ENCODE measurements around the gene TIGD1.

TIGD1 gene

DNA sequence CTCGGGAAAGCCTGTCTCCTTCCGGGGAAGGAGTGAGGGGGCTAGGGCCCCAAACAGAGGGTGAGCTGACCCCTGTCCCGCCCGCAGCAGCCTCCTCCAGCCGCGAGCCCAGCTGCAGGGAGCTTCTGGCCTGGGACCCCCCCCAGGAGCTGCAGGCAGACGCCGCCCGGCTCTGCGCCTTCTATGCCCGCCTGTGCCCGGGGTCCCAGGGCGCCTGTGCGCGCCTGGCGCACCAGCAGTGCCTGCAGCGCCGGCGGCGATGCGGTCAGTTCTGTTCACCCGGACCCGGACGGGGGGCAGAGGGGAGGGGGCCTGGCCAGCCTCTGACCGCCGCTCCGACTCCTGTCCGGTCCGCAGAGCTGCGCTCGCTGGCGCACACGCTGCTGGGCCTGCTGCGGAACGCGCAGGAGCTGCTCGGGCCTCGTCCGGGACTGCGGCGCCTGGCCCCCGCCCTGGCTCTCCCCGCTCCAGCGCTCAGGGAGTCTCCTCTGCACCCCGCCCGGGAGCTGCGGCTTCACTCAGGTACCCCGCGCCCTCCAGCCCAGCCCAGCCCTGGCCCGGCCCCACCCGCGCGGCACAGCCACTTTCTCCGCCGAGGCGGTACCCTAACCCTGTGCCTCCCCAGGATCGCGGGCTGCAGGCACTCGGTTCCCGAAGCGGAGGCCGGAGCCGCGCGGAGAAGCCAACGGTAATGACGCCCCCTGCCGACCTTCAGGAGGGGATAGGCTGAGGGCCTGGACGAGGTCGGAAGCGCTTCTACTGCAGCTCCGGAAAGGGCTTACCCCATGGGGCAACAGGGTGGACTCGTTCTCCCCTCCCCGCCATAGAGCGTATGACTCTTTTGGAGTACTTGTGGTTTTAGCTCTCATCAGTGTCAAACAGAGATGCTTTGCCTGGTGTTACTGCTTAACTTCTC is 26.4 kb downstream of the TIGD1 start:
- Histone ChIP-seq H3K4me3 (ENCODE audit: low read length) (no peak overlapping the region), H3K4me1 (ENCODE audit: control insufficient read depth, insufficient read depth, low read length) (no peaks in the 10 kb centered on the region), H3K36me3 (ENCODE audit: control insufficient read depth, insufficient read depth, low read length) (no peaks in the 10 kb centered on the region), H3K27me3 (ENCODE audit: control insufficient read depth, insufficient read depth, low read length) (peaks cover 32% of the 10 kb centered on the region), H3K27ac (ENCODE audit: low read depth, low read length) (no peak overlapping the region), H3K9ac (ENCODE audit: low read length) (no peak overlapping the region)

- H3K9ac ChIP-seq (ENCODE audit: low read length): no peak overlapping the region
- H3K27ac ChIP-seq (ENCODE audit: low read depth, low read length): no peak overlapping the region
- no peaks in the 10 kb centered on the region for H3K4me1 ChIP-seq (ENCODE audit: control insufficient read depth, insufficient read depth, low read length)
- peaks cover 31% of the 10 kb centered on the region for H3K27me3 ChIP-seq (ENCODE audit: control insufficient read depth, insufficient read depth, low read length)
- H3K36me3 ChIP-seq (ENCODE audit: control insufficient read depth, insufficient read depth, low read length): no peaks in the 10 kb centered on the region
- H3K4me3 ChIP-seq (ENCODE audit: low read length): no peak overlapping the region
These were observed 27.0 kb downstream of the TIGD1 start for GRCh38 chr2:232523402-232523681.

DNA sequence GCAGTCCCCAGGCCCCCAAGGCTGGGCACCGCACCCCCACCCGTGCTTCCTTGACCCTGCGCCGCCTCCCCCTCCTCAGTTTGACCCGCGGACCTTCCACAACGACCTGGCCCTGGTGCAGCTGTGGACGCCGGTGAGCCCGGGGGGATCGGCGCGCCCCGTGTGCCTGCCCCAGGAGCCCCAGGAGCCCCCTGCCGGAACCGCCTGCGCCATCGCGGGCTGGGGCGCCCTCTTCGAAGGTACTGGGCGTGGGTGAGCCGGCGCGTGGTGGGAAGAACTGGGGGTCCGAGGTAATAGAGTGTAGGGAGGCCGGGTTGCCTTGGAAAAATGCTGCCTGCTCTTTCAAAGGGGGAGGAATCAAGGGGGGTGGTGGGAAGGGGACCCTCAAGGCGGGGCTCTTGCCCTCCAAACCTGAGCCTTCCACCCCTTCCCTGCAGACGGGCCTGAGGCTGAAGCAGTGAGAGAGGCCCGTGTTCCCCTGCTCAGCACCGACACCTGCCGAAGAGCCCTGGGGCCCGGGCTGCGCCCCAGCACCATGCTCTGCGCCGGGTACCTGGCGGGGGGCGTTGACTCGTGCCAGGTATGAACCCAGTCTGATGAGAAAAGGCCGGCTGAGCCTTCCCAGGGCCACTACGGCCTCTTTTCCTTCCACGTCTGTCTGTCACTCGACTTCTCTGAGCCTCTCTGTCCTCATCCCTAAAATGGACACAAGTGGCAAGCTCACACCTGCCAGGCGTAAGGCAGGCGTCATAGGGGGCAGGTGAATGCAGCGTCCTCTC is 27.5 kb downstream of the TIGD1 start:
- Histone ChIP-seq H3K27ac (ENCODE audit: low read depth, low read length) (no peak overlapping the region), H3K4me1 (ENCODE audit: control insufficient read depth, insufficient read depth, low read length) (no peaks in the 10 kb centered on the region), H3K4me3 (ENCODE audit: low read length) (no peak overlapping the region), H3K27me3 (ENCODE audit: control insufficient read depth, insufficient read depth, low read length) (peaks cover 31% of the 10 kb centered on the region), H3K9ac (ENCODE audit: low read length) (no peak overlapping the region), H3K36me3 (ENCODE audit: control insufficient read depth, insufficient read depth, low read length) (no peaks in the 10 kb centered on the region)

DNA sequence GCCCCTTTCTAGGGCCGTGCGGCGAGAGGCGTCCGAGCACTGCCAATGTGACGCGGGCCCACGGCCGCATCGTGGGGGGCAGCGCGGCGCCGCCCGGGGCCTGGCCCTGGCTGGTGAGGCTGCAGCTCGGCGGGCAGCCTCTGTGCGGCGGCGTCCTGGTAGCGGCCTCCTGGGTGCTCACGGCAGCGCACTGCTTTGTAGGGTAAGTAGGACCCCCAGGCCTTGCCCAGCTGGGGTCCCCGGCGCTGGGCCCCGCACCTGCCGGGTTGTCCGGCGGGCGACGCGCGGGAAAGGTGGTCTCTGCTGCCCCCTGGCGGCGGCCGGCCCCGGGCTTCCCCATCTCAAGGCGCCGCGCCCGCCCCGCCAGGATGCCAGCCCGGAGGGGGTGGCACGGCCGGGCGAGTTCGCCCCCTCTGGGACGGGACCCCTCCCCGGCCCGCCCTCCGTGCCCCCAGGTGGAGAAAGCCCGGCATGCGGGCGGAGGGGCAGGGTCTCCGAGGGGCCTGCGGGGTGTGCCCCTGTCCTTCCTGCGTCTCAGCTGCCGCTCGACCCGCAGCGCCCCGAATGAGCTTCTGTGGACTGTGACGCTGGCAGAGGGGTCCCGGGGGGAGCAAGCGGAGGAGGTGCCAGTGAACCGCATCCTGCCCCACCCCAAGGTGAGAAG is 28.3 kb downstream of the TIGD1 start:
- Histone ChIP-seq H3K36me3 (ENCODE audit: control insufficient read depth, insufficient read depth, low read length) (no peaks in the 10 kb centered on the region), H3K27ac (ENCODE audit: low read depth, low read length) (no peak overlapping the region), H3K4me1 (ENCODE audit: control insufficient read depth, insufficient read depth, low read length) (no peaks in the 10 kb centered on the region), H3K27me3 (ENCODE audit: control insufficient read depth, insufficient read depth, low read length) (peaks cover 31% of the 10 kb centered on the region), H3K4me3 (ENCODE audit: low read length) (no peak overlapping the region), H3K9ac (ENCODE audit: low read length) (no peak overlapping the region)

- H3K27me3 ChIP-seq (ENCODE audit: control insufficient read depth, insufficient read depth, low read length): peaks cover 31% of the 10 kb centered on the region
- H3K4me3 ChIP-seq (ENCODE audit: low read length): no peak overlapping the region
- no peak overlapping the region for H3K9ac ChIP-seq (ENCODE audit: low read length)
- H3K36me3 ChIP-seq (ENCODE audit: control insufficient read depth, insufficient read depth, low read length): no peaks in the 10 kb centered on the region
- no peak overlapping the region for H3K27ac ChIP-seq (ENCODE audit: low read depth, low read length)
- no peaks in the 10 kb centered on the region for H3K4me1 ChIP-seq (ENCODE audit: control insufficient read depth, insufficient read depth, low read length)
These were observed 29.3 kb downstream of the TIGD1 start for GRCh38 chr2:232521098-232521497.

- Histone ChIP-seq H3K4me3 (ENCODE audit: low read length) (no peak overlapping the region), H3K4me1 (ENCODE audit: control insufficient read depth, insufficient read depth, low read length) (no peaks in the 10 kb centered on the region), H3K27me3 (ENCODE audit: control insufficient read depth, insufficient read depth, low read length) (peaks cover 31% of the 10 kb centered on the region), H3K36me3 (ENCODE audit: control insufficient read depth, insufficient read depth, low read length) (no peaks in the 10 kb centered on the region), H3K9ac (ENCODE audit: low read length) (no peak overlapping the region), H3K27ac (ENCODE audit: low read depth, low read length) (no peak overlapping the region)
These were observed 29.9 kb downstream of the TIGD1 start for GRCh38 chr2:232520489-232520888.

DNA sequence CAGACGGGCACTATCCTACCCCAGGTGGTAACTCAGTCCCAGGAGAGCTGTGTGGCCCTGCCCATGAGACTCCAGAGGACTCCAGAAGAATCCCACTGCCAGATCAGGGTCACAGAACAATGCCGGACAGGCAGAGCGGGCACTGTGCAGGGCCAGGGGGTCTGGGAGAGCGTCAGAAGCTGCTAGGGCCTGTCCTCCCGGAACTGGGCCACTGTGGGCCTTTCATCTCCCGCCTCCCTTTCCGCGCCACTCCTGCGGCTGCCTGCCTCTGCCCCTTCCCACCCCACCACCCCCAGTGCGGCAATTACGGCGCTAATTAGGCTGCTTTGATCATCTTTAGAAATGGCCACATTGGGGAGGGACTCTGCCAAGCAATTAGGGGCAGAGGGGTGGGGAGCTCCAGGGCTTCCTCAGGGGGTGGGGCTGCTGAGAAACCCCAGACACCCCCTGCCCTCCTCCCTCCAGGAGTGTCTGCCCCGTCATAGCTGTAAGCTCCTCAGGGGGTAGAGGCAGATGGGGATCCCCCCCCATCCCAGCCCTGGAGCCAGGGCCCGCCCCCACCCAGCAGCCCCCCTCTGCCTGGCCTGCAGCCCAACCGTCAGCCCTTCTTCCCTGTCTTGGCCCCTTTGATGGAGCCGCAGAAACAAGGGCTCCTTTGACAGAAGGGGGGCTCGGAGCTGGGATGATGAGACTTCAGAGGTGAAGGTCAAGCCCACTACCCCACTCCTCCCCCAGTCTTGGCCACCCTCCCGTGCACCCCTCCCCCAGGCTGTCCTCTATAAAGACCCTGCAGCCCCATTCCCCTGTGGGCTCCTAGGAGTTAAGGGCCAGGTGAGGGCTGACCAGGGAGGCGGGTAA is 30.5 kb downstream of the TIGD1 start, which contains the start of gene PRSS56:
PRSS56 (plus strand) TSS at position 808 of the 858 bp plus-strand sequence. CDS start 211 bp downstream, outside the sequence.
- Histone ChIP-seq H3K36me3 (ENCODE audit: control insufficient read depth, insufficient read depth, low read length) (no peaks in the 10 kb centered on the region), H3K27ac (ENCODE audit: low read depth, low read length) (no peak within 1 kb of the TSS), H3K4me3 (ENCODE audit: low read length) (no peak within 1 kb of the TSS), H3K9ac (ENCODE audit: low read length) (no peak within 1 kb of the TSS), H3K27me3 (ENCODE audit: control insufficient read depth, insufficient read depth, low read length) (peaks cover 29% of the 10 kb centered on the region), H3K4me1 (ENCODE audit: control insufficient read depth, insufficient read depth, low read length) (no peaks in the 10 kb centered on the region)

DNA sequence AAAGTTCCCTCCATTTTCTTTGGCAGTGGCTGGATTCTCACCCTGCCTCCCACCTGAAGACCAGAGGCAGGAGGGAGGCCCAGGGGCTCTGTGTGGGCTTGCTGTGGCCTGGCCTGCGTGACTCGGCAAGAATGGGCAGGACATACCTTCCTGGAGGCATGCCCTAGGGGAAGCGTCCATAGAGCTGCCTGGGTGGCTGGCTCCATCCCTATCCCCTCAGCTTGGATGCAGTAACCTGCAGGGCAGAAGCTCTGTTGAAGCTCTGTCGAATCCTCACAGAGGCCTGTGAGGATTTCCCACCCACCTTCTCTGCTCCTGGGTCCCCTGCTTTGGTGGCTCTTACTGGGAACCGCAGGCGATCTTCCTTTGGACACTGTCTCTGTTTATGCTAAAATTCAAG is 31.5 kb downstream of the TIGD1 start:
- H3K27me3 ChIP-seq (ENCODE audit: control insufficient read depth, insufficient read depth, low read length): peaks cover 22% of the 10 kb centered on the region
- no peak overlapping the region for H3K9ac ChIP-seq (ENCODE audit: low read length)
- no peaks in the 10 kb centered on the region for H3K36me3 ChIP-seq (ENCODE audit: control insufficient read depth, insufficient read depth, low read length)
- H3K27ac ChIP-seq (ENCODE audit: low read depth, low read length): no peak overlapping the region
- H3K4me1 ChIP-seq (ENCODE audit: control insufficient read depth, insufficient read depth, low read length): no peaks in the 10 kb centered on the region
- H3K4me3 ChIP-seq (ENCODE audit: low read length): no peak overlapping the region

DNA sequence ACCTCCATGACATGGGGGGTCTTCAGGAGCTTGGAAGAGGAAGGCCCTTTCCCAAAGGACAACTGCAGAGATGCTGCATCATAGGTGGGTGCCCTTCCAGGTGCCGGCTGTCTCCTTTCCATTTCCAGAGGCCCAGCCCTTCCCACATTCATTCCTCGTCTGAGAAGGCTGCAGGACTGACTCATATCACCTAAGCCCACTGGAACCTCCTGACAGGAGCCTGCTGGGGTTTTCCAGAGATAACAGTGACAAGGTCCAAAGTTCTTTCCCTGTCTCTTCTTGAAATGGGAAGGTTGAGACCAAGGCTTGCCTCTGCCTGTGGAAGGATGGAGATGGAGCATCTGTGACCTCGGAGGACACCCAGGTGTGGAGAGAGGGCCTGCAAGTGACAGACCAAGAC is 33.8 kb downstream of the TIGD1 start:
- Histone ChIP-seq H3K4me3 (ENCODE audit: low read length) (no peak overlapping the region), H3K36me3 (ENCODE audit: control insufficient read depth, insufficient read depth, low read length) (no peaks in the 10 kb centered on the region), H3K27me3 (ENCODE audit: control insufficient read depth, insufficient read depth, low read length) (peaks cover 4% of the 10 kb centered on the region), H3K27ac (ENCODE audit: low read depth, low read length) (no peak overlapping the region), H3K9ac (ENCODE audit: low read length) (no peak overlapping the region), H3K4me1 (ENCODE audit: control insufficient read depth, insufficient read depth, low read length) (no peaks in the 10 kb centered on the region)

- Histone ChIP-seq H3K4me1 (ENCODE audit: control insufficient read depth, insufficient read depth, low read length) (no peaks in the 10 kb centered on the region), H3K27me3 (ENCODE audit: control insufficient read depth, insufficient read depth, low read length) (no peaks in the 10 kb centered on the region), H3K9ac (ENCODE audit: low read length) (no peak overlapping the region), H3K4me3 (ENCODE audit: low read length) (no peak overlapping the region), H3K36me3 (ENCODE audit: control insufficient read depth, insufficient read depth, low read length) (no peaks in the 10 kb centered on the region), H3K27ac (ENCODE audit: low read depth, low read length) (no peak overlapping the region)
These were observed 34.7 kb downstream of the TIGD1 start for GRCh38 chr2:232515639-232516038.

DNA sequence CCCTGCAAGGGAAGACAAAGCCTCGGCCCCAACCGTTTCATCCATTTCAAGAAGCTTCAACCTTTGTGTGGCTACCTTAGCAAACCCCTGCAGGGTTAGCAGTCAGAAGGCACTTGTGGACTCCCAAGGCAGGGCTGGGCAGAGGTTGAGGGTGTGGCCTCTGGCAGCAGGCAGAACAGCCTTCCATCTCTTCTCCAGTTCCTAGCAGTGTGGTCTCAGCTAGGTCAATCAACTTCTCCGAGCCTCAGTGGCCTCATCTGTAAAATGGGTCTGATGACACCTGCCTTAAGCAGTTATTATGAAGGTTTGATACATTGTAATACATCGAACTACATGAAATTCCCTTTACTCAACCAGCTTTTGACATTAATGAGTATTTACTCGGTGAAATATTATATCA is 37.0 kb downstream of the TIGD1 start:
- Histone ChIP-seq H3K27me3 (ENCODE audit: control insufficient read depth, insufficient read depth, low read length) (peaks cover 3% of the 10 kb centered on the region), H3K36me3 (ENCODE audit: control insufficient read depth, insufficient read depth, low read length) (no peaks in the 10 kb centered on the region), H3K4me1 (ENCODE audit: control insufficient read depth, insufficient read depth, low read length) (no peaks in the 10 kb centered on the region), H3K9ac (ENCODE audit: low read length) (no peak overlapping the region), H3K4me3 (ENCODE audit: low read length) (no peak overlapping the region), H3K27ac (ENCODE audit: low read depth, low read length) (no peak overlapping the region)

DNA sequence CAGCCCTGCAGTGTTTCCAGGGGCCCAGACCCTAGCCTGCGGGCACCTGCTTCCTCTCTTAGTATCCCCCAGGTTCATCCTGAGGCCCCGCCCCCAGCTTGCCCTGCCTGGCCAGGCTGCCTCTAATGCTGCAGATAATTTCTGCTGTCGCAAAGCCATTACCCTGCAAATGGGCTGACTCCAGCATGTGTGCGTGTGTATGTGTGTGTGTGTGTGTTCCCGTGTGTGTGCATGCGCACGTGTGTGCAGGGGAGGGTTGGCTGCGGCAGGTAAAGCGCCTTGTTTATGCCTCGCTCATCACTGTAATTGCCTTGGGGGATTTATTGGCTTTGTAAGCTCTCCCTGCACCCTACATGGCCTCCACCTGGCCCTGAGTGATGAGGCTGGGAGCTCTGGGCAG is 37.8 kb downstream of the TIGD1 start:
- no peak overlapping the region for H3K27ac ChIP-seq (ENCODE audit: low read depth, low read length)
- no peak overlapping the region for H3K4me3 ChIP-seq (ENCODE audit: low read length)
- no peaks in the 10 kb centered on the region for H3K36me3 ChIP-seq (ENCODE audit: control insufficient read depth, insufficient read depth, low read length)
- no peak overlapping the region for H3K9ac ChIP-seq (ENCODE audit: low read length)
- H3K4me1 ChIP-seq (ENCODE audit: control insufficient read depth, insufficient read depth, low read length): no peaks in the 10 kb centered on the region
- peaks cover 3% of the 10 kb centered on the region for H3K27me3 ChIP-seq (ENCODE audit: control insufficient read depth, insufficient read depth, low read length)
